Lower lobe of right lung (tissue), 2 donors: ENCODE results near the gene TMPRSS3. TPM values are rescaled to one million over a fixed set of nuclear protein-coding genes. Genes with fewer than 3 reads are reported as not detected.

Experiments
- ATAC-seq, 2 donors: fragments of 200-7000 bp; cut with Tn5 transposase; one replicate each; pipeline ENCODE4 v1.9.1; 2020 to 2022; ENCODE audit warnings: mild to moderate bottlenecking in 2 of 2, moderate library complexity in 2 of 2
- DNase-seq: peaks from one replicate; pipeline ENCODE4 v3.0.0-alpha.2; 2020
- H3K27ac ChIP-seq: fragments of 200-600 bp; one replicate; pipeline ENCODE4 v1.8.0; 2022
- H3K27me3 ChIP-seq: fragments of 200-600 bp; one replicate; pipeline ENCODE4 v1.8.0; 2022; ENCODE audit warnings: low read depth
- H3K36me3 ChIP-seq: fragments of 200-600 bp; one replicate; pipeline ENCODE4 v1.8.0; 2022; ENCODE audit warnings: mild to moderate bottlenecking
- H3K4me1 ChIP-seq: fragments of 200-600 bp; one replicate; pipeline ENCODE4 v1.8.0; 2022
- H3K4me3 ChIP-seq: fragments of 200-600 bp; one replicate; pipeline ENCODE4 v1.8.0; 2022; ENCODE audit warnings: mild to moderate bottlenecking
- H3K9me3 ChIP-seq: fragments of 200-600 bp; one replicate; pipeline ENCODE4 v1.8.0; 2022
- intact Hi-C: fragments of 100-400 bp; cut with DNase I; formaldehyde crosslinking; loops from one replicate; pipeline ENCODE4 v1.11.0; 2022
- total RNA-seq: library from RNA; stranded (reverse); fragmentation: NEBNext Ultra II Directional; extraction: Animal tissue kit (Norgen Biotek cat#: 25700); gene quantifications from one replicate; pipeline ENCODE4 v1.2.1, GENCODE V29; 2021
- TF ChIP-seq, protein P1 (sequence below): fragments of 200-600 bp; IDR thresholded peaks from one replicate; pipeline ENCODE4 v1.8.0; 2022; ENCODE audit warnings: antibody characterized with exemption, mild to moderate bottlenecking
- donor health status: DM: no; HTN: yes; CAD: no; lungs with severe emphysema.

Gene TMPRSS3
- total RNA-seq, 1 donor from 2014 or later = 3.8 TPM

DNA sequence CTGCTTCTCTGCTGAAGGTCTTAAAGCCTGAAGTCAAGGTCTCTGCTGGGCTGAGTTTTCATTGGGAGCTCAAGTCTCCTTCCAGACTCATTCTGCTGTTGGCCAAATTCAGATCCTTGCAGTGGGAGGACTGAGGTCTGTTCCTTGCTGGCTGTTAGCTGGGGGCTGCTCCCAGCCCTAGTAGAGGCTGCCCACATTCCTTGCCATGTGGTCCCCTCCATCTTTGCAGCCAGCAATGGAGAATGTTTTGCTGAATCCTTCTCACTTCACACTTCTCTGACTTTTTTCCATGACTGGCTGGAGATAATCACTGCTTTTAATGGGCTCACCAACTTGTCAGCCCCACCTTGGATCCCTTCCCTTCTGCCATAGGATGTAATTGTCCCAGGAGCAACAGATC is 41.1 kb upstream of the TMPRSS3 start:
- Histone ChIP-seq H3K27ac (no peak overlapping the region), H3K27me3 (no peaks in the 10 kb centered on the region), H3K9me3 (peaks cover 6% of the 10 kb centered on the region), H3K36me3 (no peaks in the 10 kb centered on the region), H3K4me3 (no peak overlapping the region), H3K4me1 (no peaks in the 10 kb centered on the region)
- ATAC-seq = no peak
- TF ChIP-seq, protein P1, sequence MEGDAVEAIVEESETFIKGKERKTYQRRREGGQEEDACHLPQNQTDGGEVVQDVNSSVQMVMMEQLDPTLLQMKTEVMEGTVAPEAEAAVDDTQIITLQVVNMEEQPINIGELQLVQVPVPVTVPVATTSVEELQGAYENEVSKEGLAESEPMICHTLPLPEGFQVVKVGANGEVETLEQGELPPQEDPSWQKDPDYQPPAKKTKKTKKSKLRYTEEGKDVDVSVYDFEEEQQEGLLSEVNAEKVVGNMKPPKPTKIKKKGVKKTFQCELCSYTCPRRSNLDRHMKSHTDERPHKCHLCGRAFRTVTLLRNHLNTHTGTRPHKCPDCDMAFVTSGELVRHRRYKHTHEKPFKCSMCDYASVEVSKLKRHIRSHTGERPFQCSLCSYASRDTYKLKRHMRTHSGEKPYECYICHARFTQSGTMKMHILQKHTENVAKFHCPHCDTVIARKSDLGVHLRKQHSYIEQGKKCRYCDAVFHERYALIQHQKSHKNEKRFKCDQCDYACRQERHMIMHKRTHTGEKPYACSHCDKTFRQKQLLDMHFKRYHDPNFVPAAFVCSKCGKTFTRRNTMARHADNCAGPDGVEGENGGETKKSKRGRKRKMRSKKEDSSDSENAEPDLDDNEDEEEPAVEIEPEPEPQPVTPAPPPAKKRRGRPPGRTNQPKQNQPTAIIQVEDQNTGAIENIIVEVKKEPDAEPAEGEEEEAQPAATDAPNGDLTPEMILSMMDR = no peak
- no peak for DNase-seq
- intact Hi-C loops = no loop called here

- ATAC-seq (no peak), DNase-seq (no peak)
- Histone ChIP-seq H3K4me1 (no peaks in the 10 kb centered on the region), H3K36me3 (no peaks in the 10 kb centered on the region), H3K4me3 (no peak overlapping the region), H3K27ac (no peak overlapping the region), H3K27me3 (no peaks in the 10 kb centered on the region), H3K9me3 (peaks cover 6% of the 10 kb centered on the region)
- TF ChIP-seq, protein P1 = no peak
- intact Hi-C loops = no loop called here
Measured at GRCh38 chr21:42435833-42436232, 40.0 kb upstream of the TMPRSS3 start.

GRCh38 chr21:42435401-42435800 is 39.5 kb upstream of the TMPRSS3 start:
- TF ChIP-seq, protein P1 = no peak
- Histone ChIP-seq H3K27me3 (no peaks in the 10 kb centered on the region), H3K36me3 (no peaks in the 10 kb centered on the region), H3K27ac (no peak overlapping the region), H3K4me3 (no peak overlapping the region), H3K4me1 (no peaks in the 10 kb centered on the region), H3K9me3 (peaks cover 6% of the 10 kb centered on the region)
- ATAC-seq (no peak), DNase-seq (no peak)
- intact Hi-C loops = no loop called here

DNA sequence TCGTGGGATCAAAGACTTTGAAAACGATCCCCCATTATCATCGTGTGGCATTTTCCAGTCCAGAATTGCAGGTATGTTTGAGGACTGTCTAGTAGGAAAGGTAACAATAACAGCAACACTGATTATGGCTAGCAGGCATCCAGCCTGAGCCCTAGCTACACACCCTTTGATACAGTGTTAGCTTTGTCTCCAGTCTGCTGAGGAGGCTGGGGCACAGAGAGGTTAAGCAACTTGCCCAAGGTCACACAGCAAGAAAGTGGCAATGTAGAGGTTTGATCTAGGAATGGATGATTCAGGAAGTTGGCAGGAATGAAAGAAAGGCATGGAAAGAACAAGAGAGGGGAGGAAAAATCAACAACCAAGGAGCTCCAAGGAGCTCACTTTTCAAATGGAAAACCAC is 39.0 kb upstream of the TMPRSS3 start:
- Histone ChIP-seq H3K4me3 (no peak overlapping the region), H3K9me3 (peaks cover 6% of the 10 kb centered on the region), H3K27me3 (no peaks in the 10 kb centered on the region), H3K36me3 (no peaks in the 10 kb centered on the region), H3K27ac (no peak overlapping the region), H3K4me1 (no peaks in the 10 kb centered on the region)
- no peak for DNase-seq
- TF ChIP-seq, protein P1 = no peak
- intact Hi-C loops = no loop called here
- no peak for ATAC-seq

DNA sequence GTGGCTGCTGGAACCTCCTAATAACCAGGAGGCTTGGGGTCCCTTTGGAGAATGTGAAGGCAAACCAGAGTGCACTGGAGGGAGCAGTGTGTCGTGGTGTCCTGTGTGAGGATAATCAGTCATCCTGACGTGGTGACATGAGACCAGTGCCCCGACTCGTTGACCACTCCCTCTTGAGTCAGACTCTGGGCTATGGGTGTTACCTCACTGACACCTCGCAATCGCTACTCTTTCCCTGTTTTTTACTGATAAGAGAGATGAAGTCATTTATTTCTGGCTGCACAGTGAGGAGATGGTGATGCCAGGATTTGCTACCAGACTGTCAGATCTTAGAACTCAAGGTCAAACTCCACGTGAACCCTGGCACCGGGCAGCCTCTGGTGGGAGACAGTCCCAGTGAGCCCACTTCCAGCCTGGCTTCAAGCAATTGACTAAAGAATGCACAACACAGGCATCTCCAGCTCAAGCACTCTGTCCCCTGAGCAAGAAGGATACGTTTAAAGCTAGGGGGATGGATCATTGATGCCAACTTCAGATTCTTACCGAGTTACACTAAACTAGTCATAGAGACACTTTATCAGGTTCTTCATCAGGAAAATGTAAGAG is 38.2 kb upstream of the TMPRSS3 start:
- intact Hi-C loops = no loop called here
- Histone ChIP-seq H3K4me1 (no peaks in the 10 kb centered on the region), H3K27me3 (no peaks in the 10 kb centered on the region), H3K36me3 (no peaks in the 10 kb centered on the region), H3K9me3 (peaks cover 6% of the 10 kb centered on the region), H3K4me3 (no peak overlapping the region), H3K27ac (no peak overlapping the region)
- TF ChIP-seq, protein P1 = no peak
- no peak for DNase-seq
- no peak for ATAC-seq
